Fibroblast of skin of left quadriceps (primary cell): ENCODE results near the gene AKTIP.

Experiments used
- DNase-seq, 2 experiments: peaks; one replicate each; pipeline ENCODE4 v3.0.0-alpha.2; 2013; ENCODE audit warnings: low read depth in 2 of 2

AKTIP gene

DNA sequence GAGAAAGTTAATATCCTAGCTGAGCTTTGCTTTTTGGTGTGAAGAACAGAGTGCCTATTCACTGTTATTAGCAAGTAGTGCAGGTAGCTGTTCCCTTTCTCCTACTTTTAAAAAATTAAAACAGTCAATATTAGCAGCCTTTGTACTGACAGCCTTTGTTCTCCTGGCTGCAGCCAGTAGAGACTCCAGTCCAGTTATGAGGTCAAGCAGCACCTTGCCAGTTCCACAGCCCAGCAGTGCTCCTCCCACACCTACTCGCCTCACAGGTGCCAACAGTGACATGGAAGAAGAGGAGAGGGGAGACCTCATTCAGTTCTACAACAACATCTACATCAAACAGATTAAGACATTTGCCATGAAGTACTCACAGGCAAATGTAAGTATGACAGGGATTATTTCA lies 22.6 kb downstream of the AKTIP start:
- DNase-seq: no peak

DNA sequence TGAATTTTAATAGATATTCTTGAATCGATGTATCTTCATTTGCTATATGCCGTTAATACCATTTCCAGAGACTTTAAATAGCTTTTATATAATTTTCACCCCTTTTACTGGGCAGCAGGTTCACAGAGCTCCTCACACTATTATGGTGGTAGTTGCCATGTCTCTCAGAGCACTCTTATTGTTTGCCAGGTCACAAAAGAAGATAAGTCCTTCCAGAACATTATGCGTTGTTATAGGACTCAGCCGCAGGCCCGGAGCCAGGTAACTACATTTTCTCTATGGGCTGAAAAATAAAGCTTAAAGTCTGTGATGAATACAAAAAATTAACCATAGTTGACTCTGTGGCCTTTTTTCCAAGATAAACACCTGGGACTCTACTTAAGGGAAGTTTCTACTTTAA lies 24.0 kb downstream of the AKTIP start:
- DNase-seq: no peak

DNA sequence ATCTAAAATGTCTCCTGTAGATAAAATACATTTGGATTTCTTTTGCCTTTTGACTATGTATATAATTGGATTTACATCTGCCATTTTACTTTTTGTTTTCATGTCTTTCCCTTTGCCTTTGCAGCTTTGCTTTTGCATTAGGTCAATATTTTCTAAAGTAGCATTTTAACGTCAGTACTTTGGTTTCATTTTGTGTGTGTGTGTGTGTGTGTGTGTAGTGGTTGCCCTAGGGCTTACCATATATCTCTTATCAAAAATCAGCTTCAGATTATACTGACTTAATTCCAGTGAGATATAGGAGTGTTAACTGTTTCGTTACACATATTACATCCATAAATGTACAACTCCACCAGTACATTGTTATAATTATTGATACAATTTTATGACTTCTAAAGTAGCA lies 26.1 kb downstream of the AKTIP start:
- DNase-seq: no peak

DNA sequence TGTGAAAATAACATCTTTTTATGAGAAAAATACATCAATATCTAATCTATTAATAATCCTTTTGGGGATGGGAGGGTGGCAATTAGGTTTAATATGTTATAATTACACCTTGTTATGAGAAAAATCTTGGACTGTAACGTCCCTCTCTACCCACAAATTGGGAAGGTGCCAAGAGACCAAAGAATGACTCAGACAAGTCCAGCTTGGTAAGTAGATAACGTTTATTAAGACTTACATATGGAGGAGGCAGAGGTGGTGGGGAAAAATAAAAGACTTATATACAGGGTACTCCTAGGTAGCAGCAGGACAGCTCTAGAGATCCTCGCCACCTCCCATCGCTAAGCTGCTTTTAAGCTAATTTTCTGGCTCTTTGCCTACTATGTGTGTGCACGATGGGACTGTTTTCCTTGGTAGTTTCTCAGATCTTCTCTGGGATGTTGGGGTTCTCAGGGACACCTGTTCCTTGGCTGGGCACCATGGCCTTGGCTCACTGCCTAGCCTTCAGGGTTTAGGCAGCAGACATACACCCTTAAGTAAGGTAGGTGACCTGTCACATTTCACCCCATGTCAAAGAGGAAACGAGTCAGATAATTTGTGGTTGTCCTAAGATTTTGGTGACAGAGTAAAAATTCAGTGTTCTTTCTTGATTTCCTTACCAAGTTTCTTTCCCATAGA lies 37.3 kb downstream of the AKTIP start:
- peak; percentile 11 to 17 for DNase-seq

DNA sequence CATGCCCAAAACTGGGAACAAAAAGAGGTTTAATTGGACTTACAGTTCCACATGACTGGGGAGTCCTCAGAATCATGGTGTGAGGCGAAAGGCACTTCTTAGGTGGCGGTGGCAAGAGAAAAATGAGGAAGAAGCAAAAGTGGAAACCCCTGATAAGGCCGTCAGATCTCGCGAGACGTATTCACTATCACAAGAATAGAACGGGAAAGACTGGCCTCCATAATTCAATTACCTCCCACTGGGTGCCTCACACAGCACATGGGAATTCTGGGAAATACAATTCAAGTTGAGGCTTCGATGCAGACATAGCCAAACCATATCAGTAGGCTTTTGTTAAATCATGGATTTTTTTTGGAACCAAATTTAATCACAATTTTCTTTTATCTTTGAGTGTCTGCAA lies 44.4 kb downstream of the AKTIP start:
- no peak for DNase-seq

DNA sequence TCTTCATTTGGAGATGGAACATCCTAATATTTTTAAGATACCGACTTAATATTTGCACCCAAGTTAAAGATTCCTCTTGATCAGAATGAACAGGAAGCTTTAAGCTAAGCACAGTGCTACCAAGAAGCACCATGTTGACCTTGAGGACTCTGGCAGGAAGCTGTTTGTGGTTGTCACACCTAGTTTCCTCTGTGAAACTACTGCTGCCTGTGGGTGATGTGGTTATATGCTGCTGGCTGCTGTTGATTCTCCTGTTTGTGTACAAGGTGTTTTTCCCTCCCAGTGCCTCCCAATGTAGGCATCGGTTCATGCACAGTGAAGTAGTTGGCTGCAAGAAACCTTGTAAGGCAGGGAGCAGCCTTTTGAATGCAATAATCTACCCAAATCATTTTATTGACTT lies 45.3 kb downstream of the AKTIP start:
- no peak for DNase-seq

DNA sequence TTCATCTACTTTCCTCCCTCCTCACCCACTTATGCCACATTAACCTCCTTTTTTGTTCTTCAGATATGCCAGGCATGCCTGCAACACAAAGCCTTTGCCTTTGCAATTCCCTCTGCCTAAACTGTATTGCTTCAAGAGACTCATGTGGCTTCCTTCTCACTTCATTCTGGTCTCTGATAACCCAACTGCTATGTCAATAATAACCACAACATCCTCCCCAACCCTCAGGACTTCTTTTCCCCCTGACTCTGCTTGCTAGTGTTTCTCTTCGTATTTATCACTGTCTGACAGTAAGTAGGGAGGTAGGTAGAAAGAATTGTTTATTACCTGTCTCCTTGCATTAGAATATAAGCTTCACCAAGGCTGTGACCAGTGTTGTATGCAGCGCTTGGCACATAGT lies 46.4 kb downstream of the AKTIP start:
- no peak for DNase-seq

DNA sequence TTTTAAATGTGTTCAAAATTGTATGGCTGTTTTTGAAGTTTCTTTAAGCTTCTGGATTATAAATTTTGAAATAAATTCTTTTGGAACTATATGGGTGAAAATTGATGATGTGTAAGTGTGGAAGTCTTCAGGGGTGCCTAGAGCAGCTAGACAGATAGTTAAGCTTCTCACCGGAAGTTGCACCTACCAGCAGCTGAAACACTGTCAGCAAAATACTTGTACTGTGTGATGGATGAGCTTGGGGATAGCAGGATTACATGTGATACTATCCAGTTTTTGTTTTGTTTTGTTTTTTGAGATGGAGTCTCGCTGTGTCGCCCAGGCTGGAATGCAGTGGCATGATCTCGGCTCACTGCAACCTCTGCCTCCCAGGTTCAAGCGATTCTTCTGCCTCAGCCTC lies 49.1 kb downstream of the AKTIP start:
- DNase-seq: no peak

DNA sequence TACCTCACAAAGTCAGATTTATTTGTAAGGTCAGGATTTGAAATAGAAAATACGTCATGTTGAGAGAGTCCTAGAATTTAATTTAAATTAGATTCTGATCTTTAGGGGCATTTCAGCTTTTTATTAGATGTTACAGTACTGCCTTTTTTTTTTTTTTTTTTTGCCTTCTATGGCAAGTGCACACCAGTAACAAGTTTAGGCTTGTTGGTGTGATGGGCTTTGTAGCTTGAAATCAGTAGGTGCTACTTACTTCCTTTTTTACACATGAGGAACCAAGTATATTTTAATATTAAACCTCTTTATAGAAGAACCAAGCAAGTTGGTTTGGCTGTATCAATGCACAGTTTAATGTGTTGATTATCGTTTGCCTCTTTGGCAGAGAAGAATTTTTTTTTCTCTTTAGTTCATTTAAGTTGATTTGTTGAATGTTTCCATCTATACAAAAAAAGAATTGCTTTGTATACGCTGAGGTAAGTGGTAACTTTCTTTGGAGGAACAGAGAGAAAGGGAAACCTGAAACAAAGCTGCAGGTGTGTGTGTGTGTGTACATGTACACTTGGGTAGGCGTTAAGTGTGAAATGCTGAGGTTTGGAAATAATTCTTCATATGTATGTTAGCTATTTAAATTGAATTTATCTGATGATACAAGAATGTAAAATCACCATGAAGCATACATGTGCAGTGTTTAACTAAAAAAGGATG lies 53.0 kb downstream of the AKTIP start:
- no peak for DNase-seq

DNA sequence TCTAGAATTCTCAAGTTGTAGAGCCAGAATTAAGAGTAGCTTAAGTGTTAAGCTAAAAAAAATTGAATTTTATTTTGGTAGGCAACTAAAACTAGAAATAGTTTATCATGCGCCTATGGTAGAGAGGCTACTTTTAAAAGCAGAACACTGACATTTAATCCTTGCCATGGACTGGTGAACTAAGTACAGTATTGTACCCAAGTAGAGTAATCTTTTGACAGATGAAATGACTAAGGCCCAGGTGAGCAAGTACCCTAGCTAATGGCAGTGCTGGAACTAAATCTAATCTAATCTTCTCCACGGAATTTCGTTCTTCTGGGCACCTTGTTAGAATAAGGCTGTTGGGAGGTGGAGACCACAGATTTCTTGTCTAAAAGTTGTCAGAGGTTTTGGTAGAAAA lies 56.9 kb downstream of the AKTIP start:
- no peak for DNase-seq

DNA sequence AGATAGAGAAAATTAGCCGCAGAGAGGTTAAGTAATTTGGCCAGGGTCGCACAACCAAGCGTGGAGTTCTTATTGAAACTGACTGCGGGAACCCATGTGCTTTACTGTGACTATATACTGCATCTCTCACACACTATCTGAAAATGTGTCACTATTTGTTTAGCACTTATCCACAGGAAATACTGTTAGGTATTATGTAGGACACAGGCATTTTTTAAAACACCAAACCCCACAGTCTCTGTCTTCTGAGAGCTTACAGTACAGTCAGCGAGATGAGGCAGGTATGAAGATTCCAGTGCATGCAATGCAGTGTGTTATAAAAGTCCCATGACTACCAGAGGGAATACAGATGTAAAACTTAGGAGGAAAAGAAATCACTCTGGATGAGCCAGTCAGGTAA lies 57.5 kb downstream of the AKTIP start:
- DNase-seq: no peak
